Caco-2 (cell line): ENCODE results near the gene CLDN20. TPM values are rescaled to one million over a fixed set of nuclear protein-coding genes. Genes with fewer than 3 reads are reported as not detected.
A peak's percentile ranks its signal among the peaks of the same experiment; 100 is the strongest.

Source experiments
- BruUV-seq: library from RNA; stranded (reverse); fragments of 400-500 nt; replicated peaks from 2 replicates; lab custom pipeline; 2021; lab: Mats Ljungman, UMichigan
- CTCF ChIA-PET: fragments of 300-600 bp; sonication (Branson Sonifier 250); formaldehyde crosslinking; loops from one replicate; lab custom pipeline; 2022; ENCODE audit warnings: antibody characterized with exemption; lab: Charles Lee
- POLR2A ChIA-PET: fragments of 300-600 bp; sonication (Branson Sonifier 250); formaldehyde crosslinking; loops from one replicate; lab custom pipeline; 2022; ENCODE audit warnings: antibody characterized with exemption; lab: Charles Lee
- DNase-seq, 2 experiments: peaks; one replicate each; pipeline versions ENCODE4 v3.0.0 to v3.0.0-alpha.2; 2020 to 2022
- H3K27me3 ChIP-seq: replicated peaks from 2 replicates; pipeline ENCODE4 v1.6.0; 2011; ENCODE audit warnings: low read length; ENCODE audit not compliant: control insufficient read depth, insufficient read depth
- H3K36me3 ChIP-seq: 2 replicates; pipeline ENCODE4 v1.5.1; 2011; ENCODE audit warnings: low read length; ENCODE audit not compliant: control insufficient read depth, insufficient read depth
- H3K4me1 ChIP-seq: fragments of 250-450 bp; sonication (Bioruptor Pico); 2 replicates; pipeline ENCODE4 v1.5.1; 2020; ENCODE audit warnings: mild to moderate bottlenecking
- H3K4me3 ChIP-seq: 2 replicates; pipeline ENCODE4 v1.5.1; 2011; ENCODE audit warnings: low read depth, mild to moderate bottlenecking, control low read depth, low read length
- H3K9me3 ChIP-seq: fragments of 250-450 bp; sonication (Bioruptor Pico); 2 replicates; pipeline ENCODE4 v1.5.1; 2020; ENCODE audit warnings: mild to moderate bottlenecking, moderate library complexity
- H3K27ac Mint-ChIP-seq: one replicate; pipeline ENCODE4 v1.8.0; 2022; ENCODE audit warnings: mixed read lengths; ENCODE audit not compliant: unreplicated experiment
- H3K27me3 Mint-ChIP-seq: one replicate; pipeline ENCODE4 v1.8.0; 2022; ENCODE audit warnings: mixed read lengths; ENCODE audit not compliant: insufficient read depth, unreplicated experiment
- H3K36me3 Mint-ChIP-seq: one replicate; pipeline ENCODE4 v1.8.0; 2022; ENCODE audit warnings: mild to moderate bottlenecking, mixed read lengths; ENCODE audit not compliant: insufficient read depth, unreplicated experiment
- H3K4me1 Mint-ChIP-seq: one replicate; pipeline ENCODE4 v1.8.0; 2022; ENCODE audit warnings: low read depth, mixed read lengths; ENCODE audit not compliant: unreplicated experiment
- H3K4me3 Mint-ChIP-seq: one replicate; pipeline ENCODE4 v1.8.0; 2022; ENCODE audit warnings: mild to moderate bottlenecking, moderate library complexity, mixed read lengths; ENCODE audit not compliant: unreplicated experiment
- H3K9me3 Mint-ChIP-seq: one replicate; pipeline ENCODE4 v1.8.0; 2022; ENCODE audit warnings: mixed read lengths; ENCODE audit not compliant: unreplicated experiment
- intact Hi-C: fragments of 100-400 bp; cut with micrococcal nuclease; formaldehyde crosslinking; loops from one replicate; pipeline ENCODE4 v1.10.0; 2022; ENCODE audit not compliant: unreplicated experiment
- total RNA-seq: library from RNA; stranded (reverse); gene quantifications from 2 replicates; pipeline ENCODE4 v1.2.3, GENCODE V29; 2022
- TF ChIP-seq, protein P1 (sequence below), 2 experiments: fragments of 200-600 bp in 1 of 2; IDR thresholded peaks; 1 replicate in 1 of 2; 2 replicates in 1 of 2; pipeline versions ENCODE4 v1.5.1 to v1.8.0; 2011 to 2022; ENCODE audit warnings: antibody characterized with exemption in 1 of 2, control low read depth in 1 of 2, inconsistent platforms in 1 of 2, low read depth in 1 of 2, low read length in 1 of 2, mild to moderate bottlenecking in 1 of 2, moderate library complexity in 1 of 2; ENCODE audit not compliant: insufficient read depth in 1 of 2, severe bottlenecking in 1 of 2, unreplicated experiment in 1 of 2

CLDN20 gene
- total RNA-seq, 1 experiment from 2014 or later = not detected

DNA sequence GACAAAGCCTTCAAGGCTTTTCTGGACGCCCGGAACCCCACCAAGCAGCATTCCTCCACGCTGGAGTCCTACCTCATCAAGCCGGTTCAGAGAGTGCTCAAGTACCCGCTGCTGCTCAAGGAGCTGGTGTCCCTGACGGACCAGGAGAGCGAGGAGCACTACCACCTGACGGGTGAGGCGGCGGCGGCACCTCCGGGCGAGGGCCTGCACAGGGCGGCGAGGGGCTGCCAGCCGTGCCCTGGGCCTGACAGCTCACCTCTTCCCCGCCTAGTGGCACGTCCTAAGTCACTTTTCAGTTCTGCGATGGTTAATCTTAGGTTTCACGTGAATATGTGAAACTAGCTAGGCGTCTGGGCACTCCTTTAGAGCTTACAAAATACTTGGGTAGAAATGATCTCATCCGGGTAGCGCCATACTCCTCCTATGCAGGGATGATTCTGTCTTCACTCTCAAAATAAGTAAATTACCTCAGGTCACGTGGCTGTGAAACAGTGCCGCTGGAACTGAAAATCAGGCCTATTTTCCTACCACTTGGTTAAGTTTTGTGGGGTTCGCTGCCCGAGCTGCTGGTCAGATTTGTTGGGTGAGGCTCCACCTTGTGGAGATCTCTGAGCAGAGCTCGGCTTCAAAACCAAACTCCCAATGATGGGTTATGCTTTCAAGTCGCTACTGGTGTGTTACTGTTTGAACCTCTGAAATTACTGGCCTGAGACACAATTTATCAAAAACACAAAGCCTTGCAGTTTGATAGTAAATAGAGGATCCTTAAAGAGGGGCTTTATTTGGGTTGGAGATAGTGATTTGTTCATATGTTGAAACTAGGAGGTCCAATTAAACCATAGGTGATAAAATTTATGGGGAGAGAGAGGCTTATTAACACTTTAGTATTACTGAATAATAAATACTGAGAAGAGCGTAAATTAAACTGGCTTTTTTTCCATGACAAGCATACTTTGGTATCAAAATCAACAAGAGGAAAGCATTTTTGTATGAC lies 15.5 kb upstream of the CLDN20 start:
- BruUV-seq = TSS peak; percentile 41
- TF ChIP-seq, protein P1, sequence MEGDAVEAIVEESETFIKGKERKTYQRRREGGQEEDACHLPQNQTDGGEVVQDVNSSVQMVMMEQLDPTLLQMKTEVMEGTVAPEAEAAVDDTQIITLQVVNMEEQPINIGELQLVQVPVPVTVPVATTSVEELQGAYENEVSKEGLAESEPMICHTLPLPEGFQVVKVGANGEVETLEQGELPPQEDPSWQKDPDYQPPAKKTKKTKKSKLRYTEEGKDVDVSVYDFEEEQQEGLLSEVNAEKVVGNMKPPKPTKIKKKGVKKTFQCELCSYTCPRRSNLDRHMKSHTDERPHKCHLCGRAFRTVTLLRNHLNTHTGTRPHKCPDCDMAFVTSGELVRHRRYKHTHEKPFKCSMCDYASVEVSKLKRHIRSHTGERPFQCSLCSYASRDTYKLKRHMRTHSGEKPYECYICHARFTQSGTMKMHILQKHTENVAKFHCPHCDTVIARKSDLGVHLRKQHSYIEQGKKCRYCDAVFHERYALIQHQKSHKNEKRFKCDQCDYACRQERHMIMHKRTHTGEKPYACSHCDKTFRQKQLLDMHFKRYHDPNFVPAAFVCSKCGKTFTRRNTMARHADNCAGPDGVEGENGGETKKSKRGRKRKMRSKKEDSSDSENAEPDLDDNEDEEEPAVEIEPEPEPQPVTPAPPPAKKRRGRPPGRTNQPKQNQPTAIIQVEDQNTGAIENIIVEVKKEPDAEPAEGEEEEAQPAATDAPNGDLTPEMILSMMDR (IDR thresholded peaks at IDR 0.05; ENCODE audit: insufficient read depth in 1 of 2, low read depth in 1 of 2, low read length in 1 of 2, severe bottlenecking in 1 of 2, unreplicated experiment in 1 of 2) = peak; percentile 53 to 66
- Mint-ChIP-seq H3K36me3 (peaks cover 28% of the 10 kb centered on the region), H3K27ac (peak overlapping the region; percentile 69), H3K4me1 (peaks cover 11% of the 10 kb centered on the region), H3K4me3 (no peak overlapping the region), H3K27me3 (no peaks in the 10 kb centered on the region), H3K9me3 (no peaks in the 10 kb centered on the region)
- intact Hi-C loops = loop anchor here (1.0 to 10.0 kb wide), 4 partner anchors 24 to 384 kb away; no protein-coding TSS in a partner anchor
- peaks cover 4% of the 10 kb centered on the region; the same call in 1 of the 2 replicates for H3K36me3 ChIP-seq
- H3K9me3 ChIP-seq = no peaks in the 10 kb centered on the region
- H3K4me1 ChIP-seq = peaks cover 21% of the 10 kb centered on the region
- CTCF ChIA-PET = interaction anchor here (1.0 to 2.1 kb wide), 3 partner anchors 10 to 380 kb away, joined by 3 to 53 read pairs (median 6); no protein-coding TSS in a partner anchor
- H3K4me3 ChIP-seq = no peak overlapping the region
- H3K27me3 ChIP-seq = no peaks in the 10 kb centered on the region
- POLR2A ChIA-PET = interaction anchor here (0.5 kb wide), 1 partner anchor 24 kb away, joined by 3 read pairs; no protein-coding TSS in a partner anchor
- peak; percentile 54 to 55 for DNase-seq

DNA sequence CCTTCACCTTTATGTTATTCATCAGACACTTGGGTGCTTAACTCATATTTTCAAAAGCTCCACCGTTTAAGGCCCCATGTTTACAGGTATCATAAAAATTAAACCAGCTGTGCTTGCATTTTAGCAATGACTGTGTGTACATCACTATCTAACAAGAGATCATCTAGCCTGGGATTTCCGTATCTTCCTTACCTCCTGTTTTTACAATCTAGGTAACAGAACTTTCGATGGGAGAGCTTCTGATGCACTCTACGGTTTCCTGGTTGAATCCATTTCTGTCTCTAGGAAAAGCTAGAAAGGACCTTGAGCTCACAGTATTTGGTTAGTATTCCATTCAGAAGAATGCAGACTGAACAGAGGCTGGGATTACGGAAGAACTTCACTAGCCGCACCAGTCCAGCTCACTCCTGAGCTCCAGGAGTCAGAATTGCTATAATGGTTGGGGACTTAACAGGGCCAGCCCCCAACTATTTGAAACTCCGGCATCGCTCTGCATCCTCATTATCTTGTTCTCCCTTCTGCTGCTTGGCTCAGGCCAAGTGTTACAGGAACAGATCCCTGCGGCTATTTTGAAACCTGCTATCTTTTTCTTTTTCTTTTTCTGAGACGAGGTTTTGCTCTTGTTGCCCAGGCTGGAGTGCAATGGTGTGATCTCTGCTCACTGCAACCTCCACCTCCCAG lies 13.0 kb upstream of the CLDN20 start:
- H3K36me3 Mint-ChIP-seq = peaks cover 46% of the 10 kb centered on the region
- H3K27ac Mint-ChIP-seq = no peak overlapping the region
- BruUV-seq = no TSS peak
- peaks cover 4% of the 10 kb centered on the region; the same call in 1 of the 2 replicates for H3K36me3 ChIP-seq
- H3K4me3 Mint-ChIP-seq = no peak overlapping the region
- no peak overlapping the region for H3K4me3 ChIP-seq
- H3K27me3 Mint-ChIP-seq = no peaks in the 10 kb centered on the region
- H3K9me3 Mint-ChIP-seq = no peaks in the 10 kb centered on the region
- DNase-seq = no peak
- ChIA-PET POLR2A (interaction anchor here (0.6 kb wide), 1 partner anchor 66 kb away, joined by 4 read pairs; no protein-coding TSS in a partner anchor), CTCF (no interaction called here)
- intact Hi-C loops = no loop called here
- peaks cover 11% of the 10 kb centered on the region for H3K4me1 Mint-ChIP-seq
- H3K9me3 ChIP-seq = no peaks in the 10 kb centered on the region
- peaks cover 21% of the 10 kb centered on the region for H3K4me1 ChIP-seq
- TF ChIP-seq, protein P1 (IDR thresholded peaks at IDR 0.05; ENCODE audit: insufficient read depth in 1 of 2, low read depth in 1 of 2, low read length in 1 of 2, severe bottlenecking in 1 of 2, unreplicated experiment in 1 of 2) = no peak
- no peaks in the 10 kb centered on the region for H3K27me3 ChIP-seq

DNA sequence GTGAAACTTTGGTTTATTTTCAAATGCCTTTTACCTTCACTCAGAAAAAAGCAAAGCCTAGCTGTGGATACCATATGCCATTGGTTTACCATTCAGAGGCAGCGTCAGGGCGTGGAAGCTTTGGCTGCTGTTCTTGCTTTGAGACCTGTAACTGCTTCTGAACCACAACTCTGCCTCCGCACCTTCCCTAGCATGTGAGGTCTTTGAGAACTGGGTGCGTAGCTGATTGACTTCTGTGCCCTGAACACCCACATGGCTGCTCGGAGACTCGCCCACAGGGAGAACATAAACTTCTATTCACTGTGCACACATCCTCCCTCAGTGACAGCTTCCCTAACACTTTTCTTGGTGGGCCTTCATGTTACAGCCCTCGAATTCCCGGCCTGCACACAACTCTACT lies 11.2 kb upstream of the CLDN20 start:
- Histone ChIP-seq H3K27me3 (no peaks in the 10 kb centered on the region), H3K4me1 (peaks cover 12% of the 10 kb centered on the region), H3K36me3 (peaks cover 4% of the 10 kb centered on the region; the same call in 1 of the 2 replicates), H3K4me3 (no peak overlapping the region), H3K9me3 (no peaks in the 10 kb centered on the region)
- TF ChIP-seq, protein P1 (IDR thresholded peaks at IDR 0.05; ENCODE audit: insufficient read depth in 1 of 2, low read depth in 1 of 2, low read length in 1 of 2, severe bottlenecking in 1 of 2, unreplicated experiment in 1 of 2) = no peak
- H3K4me3 Mint-ChIP-seq = no peak overlapping the region
- H3K4me1 Mint-ChIP-seq = peaks cover 11% of the 10 kb centered on the region
- CTCF ChIA-PET = no interaction called here
- no peak for DNase-seq
- peaks cover 49% of the 10 kb centered on the region for H3K36me3 Mint-ChIP-seq
- H3K27ac Mint-ChIP-seq = no peak overlapping the region
- H3K27me3 Mint-ChIP-seq = no peaks in the 10 kb centered on the region
- no TSS peak for BruUV-seq
- no peaks in the 10 kb centered on the region for H3K9me3 Mint-ChIP-seq
- POLR2A ChIA-PET = no interaction called here
- intact Hi-C loops = no loop called here
